NT2/D1 (cell line): Measurements from ENCODE around the gene NIN.

Experiments
- SUZ12 ChIP-seq: IDR thresholded peaks from 2 replicates; pipeline ENCODE4 v1.6.1; 2011; ENCODE audit not compliant: insufficient read length, insufficient read depth; ENCODE audit errors: extremely low read depth
- ZNF274 ChIP-seq: IDR thresholded peaks from 2 replicates; pipeline ENCODE4 v1.6.1; 2011; ENCODE audit warnings: mild to moderate bottlenecking, low read depth, low read length

GRCh38 chr14:50828721-50829488, 2.1 kb downstream of the NIN start:
- TF ChIP-seq SUZ12 (no peak), ZNF274 (no peak)
